MM.1S (cell line): ENCODE results near the gene PDE12.
"Not testable (repeated sequence)": the region's sequence is repeated elsewhere in the genome, so short reads cannot be mapped to it uniquely, and the experiment has no call there.

Experiments used
- DNase-seq: peaks from one replicate; pipeline ENCODE4 v3.0.0-alpha.2; 2015
- H2AFZ ChIP-seq: fragments of 300-600 bp; sonication (generic); 2 replicates; pipeline ENCODE4 v1.6.0; 2016; ENCODE audit warnings: antibody characterized with exemption, low read length
- H3F3A ChIP-seq: fragments of 300-600 bp; sonication (generic); 2 replicates; pipeline ENCODE4 v1.6.1; 2016; ENCODE audit warnings: mild to moderate bottlenecking, antibody characterized with exemption, low read length, moderate library complexity, mixed read lengths; ENCODE audit not compliant: insufficient read depth
- H3K27ac ChIP-seq: fragments of 300-600 bp; sonication (generic); 2 replicates; pipeline ENCODE4 v1.5.1; 2016; ENCODE audit warnings: mild to moderate bottlenecking, low read length
- H3K27me3 ChIP-seq: fragments of 300-600 bp; sonication (generic); replicated peaks from 2 replicates; pipeline ENCODE4 v1.6.0; 2016; ENCODE audit warnings: low read length; ENCODE audit not compliant: insufficient read depth
- H3K36me3 ChIP-seq: fragments of 300-600 bp; sonication (generic); replicated peaks from 2 replicates; pipeline ENCODE4 v1.6.1; 2016; ENCODE audit warnings: mild to moderate bottlenecking, low read length, mixed read lengths; ENCODE audit not compliant: insufficient read depth
- H3K4me1 ChIP-seq: fragments of 300-600 bp; sonication (generic); 2 replicates; pipeline ENCODE4 v1.6.1; 2016; ENCODE audit warnings: low read length, mixed read lengths
- H3K4me2 ChIP-seq: fragments of 300-600 bp; sonication (generic); 2 replicates; pipeline ENCODE4 v1.6.0; 2016; ENCODE audit warnings: low read depth, low read length
- H3K4me3 ChIP-seq: fragments of 300-600 bp; sonication (generic); 2 replicates; pipeline ENCODE4 v1.5.1; 2016; ENCODE audit warnings: low read length, mixed read lengths
- H3K79me2 ChIP-seq: fragments of 300-600 bp; sonication (generic); 2 replicates; pipeline ENCODE4 v1.6.1; 2016; ENCODE audit warnings: mixed run types, low read length, mixed read lengths
- H3K9ac ChIP-seq: fragments of 300-600 bp; sonication (generic); 2 replicates; pipeline ENCODE4 v1.6.1; 2016; ENCODE audit warnings: low read length, mixed read lengths
- H3K9me2 ChIP-seq: fragments of 300-600 bp; sonication (generic); replicated peaks from 2 replicates; pipeline ENCODE4 v1.6.1; 2016; ENCODE audit warnings: mild to moderate bottlenecking, low read length, mixed read lengths; ENCODE audit not compliant: insufficient read depth
- H3K9me3 ChIP-seq: fragments of 300-600 bp; sonication (generic); replicated peaks from 2 replicates; pipeline ENCODE4 v1.6.1; 2016; ENCODE audit warnings: mild to moderate bottlenecking, low read length, mixed read lengths; ENCODE audit not compliant: insufficient read depth
- H4K20me1 ChIP-seq: fragments of 300-600 bp; sonication (generic); 2 replicates; pipeline ENCODE4 v1.6.1; 2016; ENCODE audit warnings: mild to moderate bottlenecking, low read length, moderate library complexity, mixed read lengths; ENCODE audit not compliant: insufficient read depth
- CTCF ChIP-seq: fragments of 300-600 bp; sonication (generic); IDR thresholded peaks from 2 replicates; pipeline ENCODE4 v1.5.1; 2016; ENCODE audit warnings: antibody characterized with exemption, low read length, mixed read lengths
- EZH2 ChIP-seq: fragments of 300-600 bp; sonication (generic); optimal IDR thresholded peaks from 2 replicates; pipeline ENCODE3; 2017; ENCODE audit warnings: low read depth, mild to moderate bottlenecking, antibody characterized with exemption, low read length, mixed read lengths
- EZH2phosphoT487 ChIP-seq: fragments of 300-600 bp; sonication (generic); IDR thresholded peaks from 2 replicates; pipeline ENCODE4 v1.6.1; 2018; ENCODE audit warnings: antibody characterized with exemption, low read length

Gene PDE12

DNA sequence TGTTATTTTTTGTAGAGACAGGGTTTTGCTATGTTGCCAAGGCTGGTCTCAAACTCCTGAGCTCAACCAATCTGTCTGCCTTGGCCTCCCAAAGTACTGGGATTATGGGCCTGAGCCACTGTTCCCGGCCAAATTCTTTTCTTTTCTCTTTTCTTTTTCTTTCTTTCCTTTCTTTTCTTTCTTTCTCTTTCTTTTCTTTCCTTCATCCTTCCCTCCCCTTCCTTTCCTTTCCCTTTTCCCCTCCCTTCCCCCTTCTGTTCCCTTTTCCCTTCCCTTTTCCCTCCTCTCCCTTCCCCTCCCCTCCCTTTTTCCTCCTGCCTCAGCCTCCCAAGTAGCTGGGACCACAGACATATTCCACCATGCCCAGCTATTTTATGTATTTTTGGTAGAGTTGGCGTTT lies 44.1 kb downstream of the PDE12 start:
- no peak for TF ChIP-seq EZH2
- TF ChIP-seq CTCF: no peak
- TF ChIP-seq EZH2phosphoT487: no peak
- H3K4me3 ChIP-seq: no peak overlapping the region
- H3K4me1 ChIP-seq: 0 out of 2 replicates have a peak, but pooled peaks cover 2% of the 10 kb centered on the region
- H3K4me2 ChIP-seq: no peak overlapping the region
- no peaks in the 10 kb centered on the region for H3K9me3 ChIP-seq
- no peak overlapping the region for H3K27ac ChIP-seq
- H3K27me3 ChIP-seq: no peaks in the 10 kb centered on the region
- H3F3A ChIP-seq: peaks cover 21% of the 10 kb centered on the region
- H3K36me3 ChIP-seq: peaks cover 2% of the 10 kb centered on the region; the same call in 1 of the 2 replicates
- peaks cover 5% of the 10 kb centered on the region for H4K20me1 ChIP-seq
- H3K9ac ChIP-seq: no peak overlapping the region
- H3K79me2 ChIP-seq: peaks cover 30% of the 10 kb centered on the region
- H3K9me2 ChIP-seq: no peaks in the 10 kb centered on the region
- no peak for DNase-seq
- H2AFZ ChIP-seq: no peak overlapping the region

DNA sequence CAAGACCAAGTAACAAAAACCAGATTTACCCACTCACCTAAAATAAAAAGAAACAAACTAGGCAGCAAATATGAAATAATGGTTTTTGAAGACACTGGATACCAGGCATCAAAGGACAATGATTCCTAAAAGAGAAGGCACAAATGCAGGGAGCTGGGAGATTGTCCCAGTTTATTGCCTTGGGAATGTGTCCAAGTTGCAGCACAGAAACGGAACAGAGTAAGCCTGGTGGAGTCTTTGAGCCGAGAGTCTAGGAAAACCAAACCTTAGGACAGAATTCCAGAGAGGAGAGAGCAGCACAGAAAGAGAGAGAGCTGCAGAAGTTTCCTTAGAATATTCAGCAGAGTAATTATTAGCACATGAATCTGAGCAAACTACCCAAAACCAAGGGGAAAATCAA lies 48.9 kb downstream of the PDE12 start:
- Histone ChIP-seq H3K36me3 (0 out of 2 replicates have a peak, but pooled peaks cover 2% of the 10 kb centered on the region), H3K4me1 (no peaks in the 10 kb centered on the region), H3K27ac (no peak overlapping the region), H3K79me2 (no peaks in the 10 kb centered on the region), H3K9me3 (no peaks in the 10 kb centered on the region), H3K9ac (no peak overlapping the region), H2AFZ (no peak overlapping the region), H3K9me2 (no peaks in the 10 kb centered on the region), H4K20me1 (no peaks in the 10 kb centered on the region), H3F3A (no peaks in the 10 kb centered on the region), H3K4me2 (no peak overlapping the region), H3K27me3 (no peaks in the 10 kb centered on the region), H3K4me3 (no peak overlapping the region)
- TF ChIP-seq CTCF (no peak), EZH2phosphoT487 (no peak), EZH2 (no peak)
- no peak for DNase-seq

DNA sequence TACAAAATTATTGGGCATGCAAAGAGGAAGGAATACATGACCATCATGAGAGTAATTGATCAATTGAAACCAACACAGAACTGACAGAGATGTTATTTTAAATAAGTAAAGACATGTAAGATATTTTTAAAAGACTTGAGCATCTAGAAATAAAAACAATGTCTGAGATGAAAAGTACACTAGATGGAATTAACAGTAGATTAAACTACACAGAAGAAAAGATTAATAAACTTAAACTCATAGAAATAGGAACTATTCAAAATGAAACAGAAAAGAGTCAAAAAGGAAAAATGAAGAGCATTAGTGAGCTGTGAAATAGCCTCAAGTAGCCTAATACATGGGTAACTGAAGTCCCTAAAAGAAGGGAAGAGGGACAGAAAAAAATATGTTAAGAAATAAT lies 49.6 kb downstream of the PDE12 start:
- Histone ChIP-seq H3K4me1 (no peaks in the 10 kb centered on the region), H4K20me1 (no peaks in the 10 kb centered on the region), H3K4me3 (no peak overlapping the region), H3K79me2 (no peaks in the 10 kb centered on the region), H3K36me3 (0 out of 2 replicates have a peak, but pooled peaks cover 2% of the 10 kb centered on the region), H3K4me2 (no peak overlapping the region), H3K9me2 (no peaks in the 10 kb centered on the region), H3F3A (no peaks in the 10 kb centered on the region), H3K27ac (no peak overlapping the region), H3K9me3 (no peaks in the 10 kb centered on the region), H3K9ac (no peak overlapping the region), H2AFZ (no peak overlapping the region), H3K27me3 (no peaks in the 10 kb centered on the region)
- DNase-seq: no peak
- TF ChIP-seq EZH2 (no peak), CTCF (no peak), EZH2phosphoT487 (no peak)

DNA sequence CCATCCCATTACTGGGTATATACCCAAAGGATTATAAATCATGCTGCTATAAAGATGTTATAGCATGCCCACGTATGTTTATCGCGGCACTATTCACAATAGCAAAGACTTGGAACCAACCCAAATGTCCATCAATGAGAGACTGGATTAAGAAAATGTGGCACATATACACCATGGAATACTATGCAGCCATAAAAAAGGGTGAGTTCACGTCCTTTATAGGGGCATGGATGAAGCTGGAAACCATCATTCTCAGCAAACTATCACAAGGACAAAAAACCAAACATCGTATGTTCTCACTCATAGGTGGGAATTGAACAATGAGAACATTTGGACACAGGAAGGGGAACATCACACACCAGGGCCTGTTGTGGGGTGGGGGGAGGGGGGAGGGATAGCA lies 55.8 kb downstream of the PDE12 start:
- H3K4me2 ChIP-seq, DNase-seq, H3K79me2 ChIP-seq, H4K20me1 ChIP-seq, H3K9me3 ChIP-seq, H3F3A ChIP-seq, H2AFZ ChIP-seq, H3K9ac ChIP-seq, H3K9me2 ChIP-seq, H3K36me3 ChIP-seq, H3K4me3 ChIP-seq, H3K27me3 ChIP-seq, H3K27ac ChIP-seq, H3K4me1 ChIP-seq: not testable (repeated sequence)
